OCI-LY7 (cell line): Measurements from ENCODE around the gene BECN2. TPM values are rescaled to one million over a fixed set of nuclear protein-coding genes. Genes with fewer than 3 reads are reported as not detected.

ENCODE experiments used
- Bru-seq: library from RNA; stranded (reverse); fragments of 400-500 nt; gene quantifications from one replicate; lab custom pipeline; 2021; lab: Mats Ljungman, UMichigan
- BruChase-seq, 2 experiments: library from RNA; stranded (reverse); fragments of 400-500 nt; gene quantifications; one replicate each; lab custom pipeline; 2021; lab: Mats Ljungman, UMichigan
- BruUV-seq: library from RNA; stranded (reverse); fragments of 400-500 nt; replicated peaks from 2 replicates; lab custom pipeline; 2021; lab: Mats Ljungman, UMichigan
- CTCF ChIA-PET: fragments of 300-600 bp; sonication (Branson Sonifier 250); formaldehyde crosslinking; loops from one replicate; lab custom pipeline; 2022; ENCODE audit warnings: antibody characterized with exemption; ENCODE audit not compliant: unreplicated experiment; lab: Charles Lee
- POLR2A ChIA-PET: fragments of 300-600 bp; sonication (Branson Sonifier 250); formaldehyde crosslinking; loops from one replicate; lab custom pipeline; 2022; ENCODE audit warnings: antibody characterized with exemption; lab: Charles Lee
- DNase-seq: peaks from one replicate; pipeline ENCODE4 v3.0.0-alpha.2; 2015; ENCODE audit warnings: low spot score
- H2AFZ ChIP-seq: fragments of 200-600 bp; sonication (generic), shearing (Covaris generic); 2 replicates; pipeline ENCODE4 v1.6.1; 2014; ENCODE audit warnings: mild to moderate bottlenecking, antibody characterized with exemption, low read length, moderate library complexity
- H3K27ac ChIP-seq: fragments of 200-600 bp; sonication (generic); 2 replicates; pipeline ENCODE4 v1.5.1; 2014; ENCODE audit warnings: mixed run types, low read depth, mild to moderate bottlenecking, moderate library complexity, low read length, inconsistent platforms; ENCODE audit not compliant: poor library complexity, severe bottlenecking
- H3K36me3 ChIP-seq: fragments of 200-600 bp; sonication (generic); 2 replicates; pipeline ENCODE4 v1.6.1; 2014; ENCODE audit warnings: mild to moderate bottlenecking, antibody characterized with exemption, low read length, moderate library complexity, mixed read lengths; ENCODE audit not compliant: insufficient read depth
- H3K4me1 ChIP-seq: fragments of 200-600 bp; sonication (generic); 2 replicates; pipeline ENCODE4 v1.5.1; 2014; ENCODE audit warnings: mild to moderate bottlenecking, low read length; ENCODE audit not compliant: insufficient read depth, poor library complexity, severe bottlenecking
- H3K4me2 ChIP-seq: fragments of 200-600 bp; sonication (generic); 2 replicates; pipeline ENCODE4 v1.6.1; 2014; ENCODE audit warnings: mild to moderate bottlenecking, low read length
- H3K4me3 ChIP-seq: fragments of 200-600 bp; sonication (generic); 2 replicates; pipeline ENCODE4 v1.5.1; 2014; ENCODE audit warnings: mild to moderate bottlenecking, low read depth, low read length; ENCODE audit not compliant: poor library complexity, severe bottlenecking
- H3K79me2 ChIP-seq: fragments of 200-600 bp; sonication (generic); 2 replicates; pipeline ENCODE4 v1.6.1; 2016; ENCODE audit warnings: low read depth, mild to moderate bottlenecking, low read length, moderate library complexity, mixed read lengths; ENCODE audit not compliant: insufficient read depth
- H3K9me2 ChIP-seq: fragments of 200-600 bp; sonication (generic); 2 replicates; pipeline ENCODE4 v1.6.1; 2016; ENCODE audit warnings: mild to moderate bottlenecking, low read length, mixed read lengths; ENCODE audit not compliant: insufficient read depth
- H3K9me3 ChIP-seq: fragments of 200-600 bp; sonication (generic); 2 replicates; pipeline ENCODE4 v1.6.1; 2014; ENCODE audit warnings: mild to moderate bottlenecking, mixed run types, low read length, mixed read lengths
- H4K20me1 ChIP-seq: fragments of 200-600 bp; sonication (generic); 2 replicates; pipeline ENCODE4 v1.6.1; 2014; ENCODE audit warnings: mild to moderate bottlenecking, antibody characterized with exemption, low read length, moderate library complexity, mixed read lengths; ENCODE audit not compliant: insufficient read depth
- CTCF ChIP-seq: fragments of 200-600 bp; sonication (generic); conservative IDR thresholded peaks from 2 replicates; pipeline ENCODE4 v1.5.1; 2014; ENCODE audit warnings: mild to moderate bottlenecking, antibody characterized with exemption, low read length, moderate library complexity, mixed read lengths
- EZH2phosphoT487 ChIP-seq: fragments of 200-600 bp; sonication (generic); IDR thresholded peaks from 2 replicates; pipeline ENCODE4 v1.6.1; 2018; ENCODE audit warnings: low read depth, borderline replicate concordance, mild to moderate bottlenecking, mixed run types, antibody characterized with exemption, low read length, moderate library complexity, mixed read lengths
- intact Hi-C: fragments of 100-400 bp; cut with micrococcal nuclease; formaldehyde crosslinking; loops from one replicate; pipeline ENCODE4 v1.10.0; 2022; ENCODE audit not compliant: unreplicated experiment
- long read RNA-seq: library from polyadenylated mRNA; stranded (forward); transcript quantifications from one replicate; pipeline ENCODE4 v2.0.0, GENCODE V29; 2022
- total RNA-seq, 2 experiments: library from RNA; depleted of rRNA in 1 of 2; stranded (reverse); fragments of >200 nt in 1 of 2; shearing (Covaris generic) in 1 of 2; gene quantifications; 2 replicates each; pipeline ENCODE4 v1.2.3, GENCODE V29; 2014 to 2022

Gene BECN2
- total RNA-seq (2014; rRNA removed; shearing (Covaris generic)) (not detected in 2 replicates), total RNA-seq (2022) (not detected in 2 replicates), Bru-seq, nascent RNA (not detected), BruChase-seq, experiment 1, labeled RNA remaining after a 6-hour chase (not detected), BruChase-seq, experiment 2, labeled RNA remaining after a 2-hour chase (not detected)
- long read RNA-seq, result 0 reads

GRCh38 chr1:241957692-241958494 is at the start of gene BECN2:
Gene BECN2, plus strand, starts transcription at chr1:241957767. Its CDS starts 0 bp downstream, at chr1:241957767.
- Histone ChIP-seq H3K9me3 (no peaks in the 10 kb centered on the region), H3K9me2 (no peaks in the 10 kb centered on the region), H3K27ac (no peak within 1 kb of the TSS), H3K4me3 (no peak within 1 kb of the TSS), H3K4me1 (no peaks in the 10 kb centered on the region), H3K4me2 (no peak within 1 kb of the TSS), H3K36me3 (no peaks in the 10 kb centered on the region), H2AFZ (no peak within 1 kb of the TSS), H4K20me1 (no peaks in the 10 kb centered on the region), H3K79me2 (no peaks in the 10 kb centered on the region)
- no peak for DNase-seq
- no peak for TF ChIP-seq EZH2phosphoT487
- TF ChIP-seq CTCF, result no peak
- ChIA-PET POLR2A (interaction anchor here (0.7 kb wide), 1 partner anchor 462 kb away, joined by 3 read pairs; no protein-coding TSS in a partner anchor), CTCF (no interaction called here)
- intact Hi-C loops, result no loop called here
- BruUV-seq, result no TSS peak

- CTCF ChIA-PET, result no interaction called here
- H3K4me1 ChIP-seq, result no peaks in the 10 kb centered on the region
- no peak for DNase-seq
- H3K27ac ChIP-seq, result no peak overlapping the region
- no peak overlapping the region for H2AFZ ChIP-seq
- H3K79me2 ChIP-seq, result no peaks in the 10 kb centered on the region
- no peak overlapping the region for H3K4me2 ChIP-seq
- H3K9me2 ChIP-seq, result no peaks in the 10 kb centered on the region
- POLR2A ChIA-PET, result no interaction called here
- H3K4me3 ChIP-seq, result no peak overlapping the region
- BruUV-seq, result no TSS peak
- H3K9me3 ChIP-seq, result no peaks in the 10 kb centered on the region
- TF ChIP-seq EZH2phosphoT487 (no peak), CTCF (no peak)
- intact Hi-C loops, result no loop called here
- H4K20me1 ChIP-seq, result no peaks in the 10 kb centered on the region
- H3K36me3 ChIP-seq, result peaks cover 5% of the 10 kb centered on the region
Observed at GRCh38 chr1:241916196-241916595, 41.4 kb upstream of the BECN2 start.

GRCh38 chr1:241917487-241917886 is 40.1 kb upstream of the BECN2 start:
- Histone ChIP-seq H3K9me2 (no peaks in the 10 kb centered on the region), H3K27ac (no peak overlapping the region), H3K9me3 (no peaks in the 10 kb centered on the region), H3K79me2 (no peaks in the 10 kb centered on the region), H3K4me2 (no peak overlapping the region), H4K20me1 (no peaks in the 10 kb centered on the region), H3K4me3 (no peak overlapping the region), H3K36me3 (no peaks in the 10 kb centered on the region), H2AFZ (no peak overlapping the region), H3K4me1 (no peaks in the 10 kb centered on the region)
- BruUV-seq, result no TSS peak
- no peak for TF ChIP-seq EZH2phosphoT487
- DNase-seq, result no peak
- intact Hi-C loops, result no loop called here
- ChIA-PET CTCF (no interaction called here), POLR2A (no interaction called here)
